H9 (cell line): ENCODE results near the gene CCDC78. TPM values are rescaled to one million over a fixed set of nuclear protein-coding genes. Genes with fewer than 3 reads are reported as not detected.

ENCODE experiments used
- DNase-seq: peaks from one replicate; pipeline ENCODE4 v3.0.0-alpha.2; 2017
- H2AFZ ChIP-seq: one replicate; pipeline ENCODE4 v1.6.1; 2013; ENCODE audit warnings: mild to moderate bottlenecking, low read length, control low read depth, moderate library complexity
- H2AK5ac ChIP-seq: 2 replicates; pipeline ENCODE4 v1.6.1; 2013; ENCODE audit warnings: low read length, control low read depth, mixed read lengths; ENCODE audit not compliant: insufficient read length
- H2BK120ac ChIP-seq: one replicate; pipeline ENCODE4 v1.6.1; 2013; ENCODE audit warnings: low read depth, mild to moderate bottlenecking, low read length, control low read depth, inconsistent platforms; ENCODE audit not compliant: poor library complexity, severe bottlenecking
- H2BK12ac ChIP-seq: 2 replicates; pipeline ENCODE4 v1.6.1; 2013; ENCODE audit warnings: low read length, control low read depth, mixed read lengths, low read depth; ENCODE audit not compliant: insufficient read length
- H2BK15ac ChIP-seq: 2 replicates; pipeline ENCODE4 v1.6.1; 2013; ENCODE audit warnings: low read depth, low read length, control low read depth
- H2BK20ac ChIP-seq: one replicate; pipeline ENCODE4 v1.6.1; 2013; ENCODE audit warnings: low read depth, mild to moderate bottlenecking, low read length, control low read depth, inconsistent platforms; ENCODE audit not compliant: poor library complexity, severe bottlenecking
- H2BK5ac ChIP-seq: 2 replicates; pipeline ENCODE4 v1.6.1; 2013; ENCODE audit warnings: low read length, control low read depth, mixed read lengths; ENCODE audit not compliant: insufficient read length
- H3K14ac ChIP-seq: 2 replicates; pipeline ENCODE4 v1.6.1; 2013; ENCODE audit warnings: low read length, control low read depth; ENCODE audit not compliant: insufficient read depth
- H3K18ac ChIP-seq: 2 replicates; pipeline ENCODE4 v1.6.1; 2013; ENCODE audit warnings: low read depth, mild to moderate bottlenecking, mixed read lengths, low read length, control low read depth; ENCODE audit not compliant: insufficient read length
- H3K23ac ChIP-seq: 2 replicates; pipeline ENCODE4 v1.6.1; 2013; ENCODE audit warnings: low read length, control low read depth, mixed read lengths, low read depth; ENCODE audit not compliant: insufficient read length
- H3K23me2 ChIP-seq: 2 replicates; pipeline ENCODE4 v1.6.1; 2013; ENCODE audit warnings: low read depth, mild to moderate bottlenecking, mixed read lengths, low read length, control low read depth; ENCODE audit not compliant: insufficient read length, poor library complexity, severe bottlenecking
- H3K27ac ChIP-seq: 2 replicates; pipeline ENCODE4 v1.5.1; 2013; ENCODE audit warnings: low read length, control low read depth, mixed read lengths, low read depth; ENCODE audit not compliant: insufficient read length
- H3K27me3 ChIP-seq: 2 replicates; pipeline ENCODE4 v1.6.1; 2013; ENCODE audit warnings: low read length, control low read depth, inconsistent platforms; ENCODE audit not compliant: insufficient read depth
- H3K4ac ChIP-seq: 2 replicates; pipeline ENCODE4 v1.6.1; 2013; ENCODE audit warnings: low read depth, mild to moderate bottlenecking, control low read depth, inconsistent platforms, low read length, moderate library complexity
- H3K4me1 ChIP-seq: 2 replicates; pipeline ENCODE4 v1.6.1; 2013; ENCODE audit warnings: low read length, control low read depth, inconsistent platforms; ENCODE audit not compliant: insufficient read depth
- H3K4me2 ChIP-seq: 2 replicates; pipeline ENCODE4 v1.6.1; 2013; ENCODE audit warnings: low read length, control low read depth, mixed read lengths; ENCODE audit not compliant: insufficient read length, insufficient read depth
- H3K56ac ChIP-seq: 2 replicates; pipeline ENCODE4 v1.6.1; 2013; ENCODE audit warnings: low read depth, mild to moderate bottlenecking, mixed read lengths, low read length, control low read depth; ENCODE audit not compliant: insufficient read length
- H3K79me1 ChIP-seq: 2 replicates; pipeline ENCODE4 v1.6.1; 2013; ENCODE audit warnings: low read depth, mild to moderate bottlenecking, moderate library complexity, low read length, control low read depth, inconsistent platforms; ENCODE audit not compliant: insufficient read depth, poor library complexity, severe bottlenecking
- H3K79me2 ChIP-seq: 2 replicates; pipeline ENCODE4 v1.6.1; 2013; ENCODE audit warnings: low read length, control low read depth, inconsistent platforms; ENCODE audit not compliant: insufficient read depth
- H3K9ac ChIP-seq: 2 replicates; pipeline ENCODE4 v1.6.1; 2013; ENCODE audit warnings: low read length, control low read depth, mixed read lengths; ENCODE audit not compliant: insufficient read length; ENCODE audit errors: extremely low read depth
- H3K9me3 ChIP-seq: one replicate; pipeline ENCODE4 v1.6.1; 2013; ENCODE audit warnings: low read depth, low read length, inconsistent platforms; ENCODE audit not compliant: control insufficient read depth
- H3T11ph ChIP-seq: one replicate; pipeline ENCODE4 v1.6.1; 2013; ENCODE audit warnings: mild to moderate bottlenecking, low read length, control low read depth, inconsistent platforms
- H4K20me1 ChIP-seq: one replicate; pipeline ENCODE4 v1.6.1; 2013; ENCODE audit not compliant: control insufficient read depth, insufficient read length, insufficient read depth
- H4K5ac ChIP-seq: 2 replicates; pipeline ENCODE4 v1.6.1; 2013; ENCODE audit warnings: low read depth, mild to moderate bottlenecking, mixed read lengths, low read length, control low read depth; ENCODE audit not compliant: insufficient read length
- H4K8ac ChIP-seq: replicated peaks from 2 replicates; pipeline ENCODE4 v1.6.1; 2013; ENCODE audit warnings: low read length, control low read depth, mixed read lengths, low read depth; ENCODE audit not compliant: insufficient read length
- H4K91ac ChIP-seq: 2 replicates; pipeline ENCODE4 v1.6.1; 2013; ENCODE audit warnings: low read depth, mild to moderate bottlenecking, moderate library complexity, mixed read lengths, low read length, control low read depth; ENCODE audit not compliant: insufficient read length
- H3K27ac Mint-ChIP-seq, 3 experiments: 2 replicates in 2 of 3; 3 replicates in 1 of 3; pipeline ENCODE4 v1.8.0; 2020 to 2021; ENCODE audit warnings: mixed read lengths in 3 of 3, mild to moderate bottlenecking in 1 of 3, moderate library complexity in 1 of 3
- H3K27me3 Mint-ChIP-seq: 2 replicates; pipeline ENCODE4 v1.8.0; 2021; ENCODE audit warnings: low read depth, mild to moderate bottlenecking, moderate library complexity, mixed read lengths
- H3K36me3 Mint-ChIP-seq, 3 experiments: 2 replicates in 2 of 3; 3 replicates in 1 of 3; pipeline ENCODE4 v1.8.0; 2020 to 2021; ENCODE audit warnings: low read depth in 3 of 3, mixed read lengths in 3 of 3; ENCODE audit not compliant: insufficient read depth in 1 of 3
- H3K4me1 Mint-ChIP-seq, 2 experiments: 2 replicates each; pipeline ENCODE4 v1.8.0; 2020; ENCODE audit warnings: mixed read lengths in 2 of 2
- H3K4me3 Mint-ChIP-seq, 2 experiments: 2 replicates in 1 of 2; 3 replicates in 1 of 2; pipeline ENCODE4 v1.8.0; 2020 to 2021; ENCODE audit warnings: mild to moderate bottlenecking in 2 of 2, mixed read lengths in 2 of 2, moderate library complexity in 1 of 2
- H3K9me3 Mint-ChIP-seq, 2 experiments: 2 replicates in 1 of 2; 3 replicates in 1 of 2; pipeline ENCODE4 v1.8.0; 2020; ENCODE audit warnings: mild to moderate bottlenecking in 2 of 2, mixed read lengths in 2 of 2, moderate library complexity in 1 of 2
- CTCF ChIP-seq: fragments of 200-600 bp; sonication (generic); conservative IDR thresholded peaks from 3 replicates; pipeline ENCODE4 v1.8.0; 2021; ENCODE audit warnings: antibody characterized with exemption, mild to moderate bottlenecking
- WGBS: extraction: QIAGEN DNeasy Blood & Tissue Kit; methylation state at CpG from one replicate; pipeline ENCODE4 v1.1.7; 2013; ENCODE audit warnings: missing lambda C conversion rate, low lambda C conversion rate, mixed read lengths; ENCODE audit not compliant: insufficient read length; ENCODE audit errors: extremely low coverage; 5-methylcytosine and 5-hydroxymethylcytosine counted together
- total RNA-seq: library from RNA; stranded (reverse); gene quantifications from 2 replicates; pipeline ENCODE4 v1.2.1, GENCODE V29; 2021

The CCDC78 gene
- total RNA-seq, 1 experiment from 2014 or later, result 12.1 TPM

GRCh38 chr16:684961-685696 is 41.1 kb downstream of the CCDC78 start:
- TF ChIP-seq CTCF, result no peak
- H2AK5ac ChIP-seq, result no peak overlapping the region
- H2BK20ac ChIP-seq, result no peak overlapping the region
- H2BK5ac ChIP-seq, result no peak overlapping the region
- no peak overlapping the region for H3K14ac ChIP-seq
- H3K79me2 ChIP-seq, result peaks cover 2% of the 10 kb centered on the region; the same call in 1 of the 2 replicates
- H3K23ac ChIP-seq, result no peak overlapping the region
- WGBS, result no CpG with 5 or more reads among the region's 61 CpGs
- H3K4ac ChIP-seq, result no peak overlapping the region
- H3K9me3 ChIP-seq, result no peaks in the 10 kb centered on the region
- H3K27me3 ChIP-seq, result no peaks in the 10 kb centered on the region
- Mint-ChIP-seq H3K27me3 (no peaks in the 10 kb centered on the region; the same call in 1 of the 2 replicates), H3K4me1 (peaks cover 10 to 26% of the 10 kb centered on the region in 2 experiments), H3K9me3 (no peaks in the 10 kb centered on the region), H3K4me3 (peak overlapping the region in 1 of 2 experiments; percentile 57; a peak in 1 of 5 replicates), H3K36me3 (peaks cover 15 to 47% (median 44%) of the 10 kb centered on the region in 3 experiments; a peak in 6 of 7 replicates), H3K27ac (no peak overlapping the region)
- peak overlapping the region; percentile 20 for H3K4me2 ChIP-seq
- H3K56ac ChIP-seq, result no peak overlapping the region
- H4K20me1 ChIP-seq, result no peaks in the 10 kb centered on the region
- no peak overlapping the region for H3T11ph ChIP-seq
- no peak for DNase-seq
- H2BK15ac ChIP-seq, result no peak overlapping the region
- no peaks in the 10 kb centered on the region for H3K79me1 ChIP-seq
- peaks cover 17% of the 10 kb centered on the region for H3K23me2 ChIP-seq
- no peak overlapping the region for H2BK12ac ChIP-seq
- H4K5ac ChIP-seq, result no peak overlapping the region
- no peak overlapping the region for H3K18ac ChIP-seq
- no peak overlapping the region for H3K9ac ChIP-seq
- H4K91ac ChIP-seq, result no peak overlapping the region
- H4K8ac ChIP-seq, result no peak overlapping the region
- H3K4me1 ChIP-seq, result no peaks in the 10 kb centered on the region
- no peak overlapping the region for H2BK120ac ChIP-seq
- no peak overlapping the region for H2AFZ ChIP-seq
- no peak overlapping the region for H3K27ac ChIP-seq
